Measurements from ENCODE around the gene NFYA. TPM values are rescaled to one million over a fixed set of nuclear protein-coding genes. Genes with fewer than 3 reads are reported as not detected.
A peak's percentile ranks its signal among the peaks of the same experiment; 100 is the strongest.

The NFYA gene
- total and polyA plus RNA-seq, 4 donors: 21.8 to 30.8 (median 27.7) TPM

GRCh38 chr6:41079080-41079479, 6.3 kb downstream of the NFYA start:
- H3K27ac ChIP-seq (ENCODE audit: low read depth, low read length): no peak overlapping the region
- H3K36me3 ChIP-seq (ENCODE audit: control insufficient read depth, insufficient read depth, low read length): peaks cover 12% of the 10 kb centered on the region
- 100% methylated on average over 1 of the region's 1 CpG for WGBS (ENCODE audit: insufficient coverage)
- H3K9me3 ChIP-seq (ENCODE audit: control insufficient read depth, insufficient read depth, low read length): no peaks in the 10 kb centered on the region
- no peaks in the 10 kb centered on the region for H3K27me3 ChIP-seq (ENCODE audit: control insufficient read depth, insufficient read depth, low read length)
- no peak for DNase-seq (ENCODE audit: low read depth in 4 of 6, low spot score in 6 of 6)
- H3K4me1 ChIP-seq (ENCODE audit: control insufficient read depth, insufficient read depth, low read length): no peaks in the 10 kb centered on the region
- H3K4me3 ChIP-seq (ENCODE audit: low read depth, low read length): no peak overlapping the region

DNA sequence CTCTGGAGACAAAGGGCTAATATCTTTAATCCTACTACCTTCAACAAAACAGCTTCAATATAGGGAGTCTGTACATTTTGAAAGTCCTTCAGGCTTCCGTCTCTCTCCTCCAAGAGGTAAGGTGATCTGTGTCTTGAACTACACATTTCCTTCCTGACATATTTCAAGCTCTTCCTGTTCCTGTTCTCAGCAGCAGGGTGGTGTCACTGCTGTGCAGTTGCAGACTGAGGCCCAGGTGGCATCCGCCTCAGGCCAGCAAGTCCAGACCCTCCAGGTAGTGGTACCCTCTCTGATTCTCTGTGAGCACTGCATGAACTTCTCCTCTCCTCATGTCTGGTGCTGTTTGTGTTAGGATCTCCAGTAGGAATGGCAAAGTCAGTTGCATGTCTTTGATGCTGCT, 7.8 kb downstream of the NFYA start:
- no peak overlapping the region for H3K27ac ChIP-seq (ENCODE audit: low read depth, low read length)
- no peaks in the 10 kb centered on the region for H3K9me3 ChIP-seq (ENCODE audit: control insufficient read depth, insufficient read depth, low read length)
- no peak for DNase-seq (ENCODE audit: low read depth in 4 of 6, low spot score in 6 of 6)
- no peaks in the 10 kb centered on the region for H3K4me1 ChIP-seq (ENCODE audit: control insufficient read depth, insufficient read depth, low read length)
- WGBS (ENCODE audit: insufficient coverage): 100% methylated on average over 1 of the region's 2 CpGs
- H3K27me3 ChIP-seq (ENCODE audit: control insufficient read depth, insufficient read depth, low read length): no peaks in the 10 kb centered on the region
- no peak overlapping the region for H3K4me3 ChIP-seq (ENCODE audit: low read depth, low read length)
- H3K36me3 ChIP-seq (ENCODE audit: control insufficient read depth, insufficient read depth, low read length): peaks cover 15% of the 10 kb centered on the region

GRCh38 chr6:41083072-41083471, 10.3 kb downstream of the NFYA start:
- Histone ChIP-seq H3K9me3 (ENCODE audit: control insufficient read depth, insufficient read depth, low read length) (no peaks in the 10 kb centered on the region), H3K27ac (ENCODE audit: low read depth, low read length) (no peak overlapping the region), H3K36me3 (ENCODE audit: control insufficient read depth, insufficient read depth, low read length) (peaks cover 16% of the 10 kb centered on the region), H3K4me1 (ENCODE audit: control insufficient read depth, insufficient read depth, low read length) (no peaks in the 10 kb centered on the region), H3K4me3 (ENCODE audit: low read depth, low read length) (no peak overlapping the region), H3K27me3 (ENCODE audit: control insufficient read depth, insufficient read depth, low read length) (no peaks in the 10 kb centered on the region)
- no peak for DNase-seq (ENCODE audit: low read depth in 4 of 6, low spot score in 6 of 6)

GRCh38 chr6:41085182-41085581, 12.4 kb downstream of the NFYA start:
- no peaks in the 10 kb centered on the region for H3K9me3 ChIP-seq (ENCODE audit: control insufficient read depth, insufficient read depth, low read length)
- no peak overlapping the region for H3K4me3 ChIP-seq (ENCODE audit: low read depth, low read length)
- H3K27ac ChIP-seq (ENCODE audit: low read depth, low read length): no peak overlapping the region
- DNase-seq (ENCODE audit: low read depth in 4 of 6, low spot score in 6 of 6): no peak
- H3K27me3 ChIP-seq (ENCODE audit: control insufficient read depth, insufficient read depth, low read length): no peaks in the 10 kb centered on the region
- no peaks in the 10 kb centered on the region for H3K4me1 ChIP-seq (ENCODE audit: control insufficient read depth, insufficient read depth, low read length)
- H3K36me3 ChIP-seq (ENCODE audit: control insufficient read depth, insufficient read depth, low read length): peaks cover 27% of the 10 kb centered on the region

DNA sequence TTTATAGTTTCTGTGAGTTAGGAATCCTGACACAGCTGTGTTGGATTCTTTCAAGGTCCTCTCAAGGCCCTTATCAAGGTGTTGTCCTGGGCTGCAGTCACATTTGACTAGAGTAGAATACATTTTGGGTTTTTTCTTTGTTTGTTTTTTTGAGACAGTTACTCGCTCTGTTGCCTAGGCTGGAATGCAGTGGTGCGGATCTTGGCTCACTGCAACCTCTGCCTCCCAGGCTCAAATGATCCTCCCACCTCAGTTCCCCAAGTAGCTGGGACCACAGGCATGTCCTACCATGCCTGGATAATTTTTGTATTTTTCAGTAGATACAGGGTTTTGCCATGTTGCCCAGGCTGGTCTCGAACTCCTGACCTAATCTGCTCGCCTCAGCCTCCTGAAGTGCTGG, 15.7 kb downstream of the NFYA start:
- Histone ChIP-seq H3K9me3 (ENCODE audit: control insufficient read depth, insufficient read depth, low read length) (no peaks in the 10 kb centered on the region), H3K27me3 (ENCODE audit: control insufficient read depth, insufficient read depth, low read length) (no peaks in the 10 kb centered on the region), H3K36me3 (ENCODE audit: control insufficient read depth, insufficient read depth, low read length) (peaks cover 20% of the 10 kb centered on the region), H3K4me3 (ENCODE audit: low read depth, low read length) (no peak overlapping the region), H3K27ac (ENCODE audit: low read depth, low read length) (no peak overlapping the region), H3K4me1 (ENCODE audit: control insufficient read depth, insufficient read depth, low read length) (no peaks in the 10 kb centered on the region)
- WGBS (ENCODE audit: insufficient coverage): 88% methylated on average over 3 of the region's 4 CpGs
- no peak for DNase-seq (ENCODE audit: low read depth in 4 of 6, low spot score in 6 of 6)

DNA sequence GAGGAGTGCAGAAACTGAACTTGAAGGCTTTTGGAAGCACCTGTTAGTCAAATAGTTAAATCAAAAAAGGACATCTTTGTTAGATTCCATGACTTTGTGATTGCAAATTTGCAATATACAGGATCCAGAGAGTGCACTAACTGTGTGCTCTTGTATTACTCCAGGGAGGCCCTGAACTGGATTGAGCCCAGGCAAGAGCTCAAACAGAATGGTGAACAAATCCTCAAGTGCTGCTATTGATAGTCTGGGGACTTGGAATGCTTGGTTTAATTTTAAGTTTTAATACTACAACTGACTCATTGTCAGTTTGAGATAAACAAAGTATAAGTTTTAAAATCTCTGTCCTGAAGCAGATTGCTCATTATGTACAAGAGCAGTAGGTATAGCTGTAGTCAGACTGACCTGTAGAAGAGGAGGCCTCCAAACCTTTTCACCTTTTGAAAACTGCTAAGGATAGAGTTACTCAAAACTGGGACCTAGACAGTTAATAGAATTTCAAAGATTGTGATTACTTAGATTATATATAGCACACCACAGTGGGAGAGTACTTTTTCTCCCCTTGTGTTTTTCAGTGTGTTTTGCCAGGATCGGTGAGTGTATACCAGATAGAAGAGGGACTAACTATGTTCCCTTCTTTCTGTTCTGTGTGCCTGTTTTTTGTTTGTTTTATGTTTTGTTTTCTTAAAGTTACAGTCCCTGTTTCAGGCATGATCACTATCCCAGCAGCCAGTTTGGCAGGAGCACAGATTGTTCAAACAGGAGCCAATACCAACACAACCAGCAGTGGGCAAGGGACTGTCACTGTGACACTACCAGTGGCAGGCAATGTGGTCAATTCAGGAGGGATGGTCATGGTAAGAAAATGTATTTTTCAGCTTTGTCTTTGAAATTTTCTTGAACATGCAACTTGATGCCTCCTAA, 18.3 kb downstream of the NFYA start:
- DNase-seq (ENCODE audit: low read depth in 4 of 6, low spot score in 6 of 6): no peak
- Histone ChIP-seq H3K27ac (ENCODE audit: low read depth, low read length) (no peak overlapping the region), H3K36me3 (ENCODE audit: control insufficient read depth, insufficient read depth, low read length) (peaks cover 31% of the 10 kb centered on the region), H3K27me3 (ENCODE audit: control insufficient read depth, insufficient read depth, low read length) (no peaks in the 10 kb centered on the region), H3K4me1 (ENCODE audit: control insufficient read depth, insufficient read depth, low read length) (no peaks in the 10 kb centered on the region), H3K9me3 (ENCODE audit: control insufficient read depth, insufficient read depth, low read length) (no peaks in the 10 kb centered on the region), H3K4me3 (ENCODE audit: low read depth, low read length) (no peak overlapping the region)
- WGBS (ENCODE audit: insufficient coverage): no CpG with 5 or more reads among the region's 1 CpG

- Histone ChIP-seq H3K27me3 (ENCODE audit: control insufficient read depth, insufficient read depth, low read length) (no peaks in the 10 kb centered on the region), H3K27ac (ENCODE audit: low read depth, low read length) (no peak overlapping the region), H3K36me3 (ENCODE audit: control insufficient read depth, insufficient read depth, low read length) (peaks cover 31% of the 10 kb centered on the region), H3K9me3 (ENCODE audit: control insufficient read depth, insufficient read depth, low read length) (no peaks in the 10 kb centered on the region), H3K4me3 (ENCODE audit: low read depth, low read length) (no peak overlapping the region), H3K4me1 (ENCODE audit: control insufficient read depth, insufficient read depth, low read length) (no peaks in the 10 kb centered on the region)
- 100% methylated on average over 1 of the region's 4 CpGs for WGBS (ENCODE audit: insufficient coverage)
- peak in 4 of 6 donors; percentile 7 to 73 (median 20) for DNase-seq (ENCODE audit: low read depth in 4 of 6, low spot score in 6 of 6)
These were observed 19.8 kb downstream of the NFYA start for GRCh38 chr6:41092421-41093140.

DNA sequence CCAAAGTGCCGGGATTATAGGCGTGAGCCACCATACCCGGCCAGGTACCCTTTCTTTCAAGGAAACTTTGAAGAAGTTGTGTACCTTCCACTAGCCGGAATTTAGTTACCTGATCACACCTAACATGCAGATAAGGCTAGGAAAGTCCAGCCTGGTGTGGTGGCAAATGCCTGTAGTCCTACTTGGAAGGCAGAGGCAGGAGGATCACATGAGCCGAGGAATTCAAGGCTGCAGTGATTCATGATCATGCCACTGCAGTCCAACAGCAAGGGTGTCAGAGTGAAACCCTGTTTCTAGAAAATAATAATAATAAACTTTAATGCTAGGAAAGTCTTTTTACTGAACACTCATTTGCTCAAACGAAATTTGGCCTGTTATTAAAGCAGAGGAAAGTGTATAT, 21.0 kb downstream of the NFYA start:
- Histone ChIP-seq H3K4me1 (ENCODE audit: control insufficient read depth, insufficient read depth, low read length) (no peaks in the 10 kb centered on the region), H3K27me3 (ENCODE audit: control insufficient read depth, insufficient read depth, low read length) (no peaks in the 10 kb centered on the region), H3K9me3 (ENCODE audit: control insufficient read depth, insufficient read depth, low read length) (no peaks in the 10 kb centered on the region), H3K27ac (ENCODE audit: low read depth, low read length) (no peak overlapping the region), H3K4me3 (ENCODE audit: low read depth, low read length) (no peak overlapping the region), H3K36me3 (ENCODE audit: control insufficient read depth, insufficient read depth, low read length) (peaks cover 31% of the 10 kb centered on the region)
- DNase-seq (ENCODE audit: low read depth in 4 of 6, low spot score in 6 of 6): no peak
- 100% methylated on average over 3 of the region's 6 CpGs for WGBS (ENCODE audit: insufficient coverage)

DNA sequence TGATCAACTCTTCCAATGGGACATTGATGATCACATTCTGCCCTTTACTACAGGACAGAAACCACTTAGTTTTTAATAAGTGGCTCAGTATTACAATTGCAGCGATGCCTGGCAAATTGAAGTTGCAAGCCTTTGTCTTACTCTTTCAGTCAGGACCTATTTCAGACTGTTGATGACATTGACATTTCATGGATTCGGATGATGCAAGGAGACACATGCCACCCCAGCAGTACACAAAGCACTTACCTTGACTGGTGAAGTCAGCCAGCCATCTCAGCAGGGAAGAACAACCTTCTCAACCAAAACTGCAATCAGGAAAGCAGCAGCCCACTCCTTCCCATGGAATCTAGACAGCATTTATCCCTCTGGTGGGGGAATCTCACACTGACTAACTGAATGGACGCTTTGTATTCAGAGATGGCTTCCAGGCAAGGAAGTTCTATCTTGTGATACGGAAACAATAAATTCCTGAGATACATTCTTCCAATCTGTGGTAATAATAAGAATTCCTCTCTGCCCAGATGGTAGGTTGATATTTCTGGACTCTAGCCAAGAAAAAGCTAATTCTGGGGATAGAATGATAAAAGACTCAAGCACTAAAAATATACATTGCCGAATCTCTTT, 24.8 kb downstream of the NFYA start:
- WGBS (ENCODE audit: insufficient coverage): 100% methylated on average over 2 of the region's 5 CpGs
- Histone ChIP-seq H3K36me3 (ENCODE audit: control insufficient read depth, insufficient read depth, low read length) (peaks cover 29% of the 10 kb centered on the region), H3K4me3 (ENCODE audit: low read depth, low read length) (no peak overlapping the region), H3K27ac (ENCODE audit: low read depth, low read length) (no peak overlapping the region), H3K4me1 (ENCODE audit: control insufficient read depth, insufficient read depth, low read length) (no peaks in the 10 kb centered on the region), H3K27me3 (ENCODE audit: control insufficient read depth, insufficient read depth, low read length) (no peaks in the 10 kb centered on the region), H3K9me3 (ENCODE audit: control insufficient read depth, insufficient read depth, low read length) (no peaks in the 10 kb centered on the region)
- DNase-seq (ENCODE audit: low read depth in 4 of 6, low spot score in 6 of 6): peak in 1 of 6 donors; percentile 10
